Transverse colon (tissue), 4 donors: ENCODE measurements around the gene OS9. TPM values are rescaled to one million over a fixed set of nuclear protein-coding genes. Genes with fewer than 3 reads are reported as not detected.
"Not testable (repeated sequence)": the region's sequence is repeated elsewhere in the genome, so short reads cannot be mapped to it uniquely, and the experiment has no call there.

ENCODE experiments used
- DNase-seq: peaks from one replicate; pipeline ENCODE4 v3.0.0-alpha.2; 2019
- H3K27ac ChIP-seq, 4 donors: fragments of 200-600 bp; sonication (generic); 2 replicates each; pipeline ENCODE4 v1.5.1; 2016 to 2018; ENCODE audit warnings: inconsistent platforms in 4 of 4
- H3K27me3 ChIP-seq: fragments of 200-600 bp; sonication (generic); 2 replicates; pipeline ENCODE4 v1.5.1; 2017; ENCODE audit warnings: inconsistent platforms
- H3K36me3 ChIP-seq, 4 donors: fragments of 200-600 bp; sonication (generic); 2 replicates each; pipeline ENCODE4 v1.5.1; 2017 to 2019; ENCODE audit warnings: inconsistent platforms in 4 of 4
- H3K4me1 ChIP-seq, 4 donors: fragments of 200-600 bp; sonication (generic); 2 replicates each; pipeline ENCODE4 v1.5.1; 2017 to 2020; ENCODE audit warnings: inconsistent platforms in 4 of 4
- H3K4me3 ChIP-seq, 4 donors: fragments of 200-600 bp; sonication (generic); 1 replicate in 1 of 4; 2 replicates in 3 of 4; pipeline versions ENCODE4 v1.5.1 to v1.6.1; 2017 to 2019; ENCODE audit warnings: inconsistent platforms in 4 of 4
- H3K9me3 ChIP-seq, 2 donors: fragments of 200-600 bp; sonication (generic); 2 replicates each; pipeline ENCODE4 v1.5.1; 2017 to 2019; ENCODE audit warnings: inconsistent platforms in 2 of 2
- CTCF ChIP-seq, 5 experiments: fragments of 200-600 bp in 3 of 5; fragments of 450-650 bp in 2 of 5; sonication (generic) in 3 of 5; IDR thresholded peaks; 1 replicate in 2 of 5; 2 replicates in 3 of 5; pipeline ENCODE4 v1.5.1; 2016 to 2017; ENCODE audit warnings: antibody characterized with exemption in 5 of 5, inconsistent platforms in 3 of 5, mild to moderate bottlenecking in 2 of 5, moderate library complexity in 1 of 5
- EP300 ChIP-seq: sonication (generic); formaldehyde crosslinking; IDR thresholded peaks from one replicate; pipeline ENCODE4 v1.6.1; 2017; ENCODE audit warnings: antibody characterized with exemption, low read depth
- POLR2A ChIP-seq: fragments of 450-650 bp; IDR thresholded peaks from one replicate; pipeline ENCODE4 v1.6.1; 2016; ENCODE audit warnings: antibody characterized with exemption, mild to moderate bottlenecking, moderate library complexity
- POLR2AphosphoS5 ChIP-seq, 3 donors: sonication (generic); formaldehyde crosslinking; IDR thresholded peaks; one replicate each; pipeline ENCODE4 v1.6.1; 2016; ENCODE audit warnings: antibody characterized with exemption in 3 of 3
- WGBS, 2 donors: methylation state at CpG; one replicate each; pipeline ENCODE4 v1.1.5; 2018; ENCODE audit warnings: low coverage in 1 of 2; 5-methylcytosine and 5-hydroxymethylcytosine counted together
- in situ Hi-C, 4 donors: fragments of 200-750 bp; cut with MboI; loops; one replicate each; pipeline versions ENCODE4 v1.15.0 to v1.15.1; 2017; ENCODE audit warnings: low sequenced_read_pairs in 3 of 4, low pct_ligation_motif_present in 1 of 4, low pct_unique_long_range_greater_than_20kb in 1 of 4
- intact Hi-C: fragments of 100-400 bp; cut with DNase I; formaldehyde crosslinking; loops from one replicate; pipeline ENCODE4 v1.15.1; 2023; ENCODE audit warnings: low total_unique reads
- total RNA-seq, 4 donors: library from RNA; depleted of rRNA; stranded (reverse); fragments of >200 nt; gene quantifications; one replicate each; pipeline ENCODE4 v1.1.0, GENCODE V29; 2016

The OS9 gene
- total RNA-seq, 4 donors from 2014 or later: 187 to 362 (median 249) TPM

GRCh38 chr12:57708296-57708695 is 14.4 kb downstream of the OS9 start:
- Histone ChIP-seq H3K4me3 (no peak overlapping the region), H3K36me3 (peaks cover 0 to 43% (median 14%) of the 10 kb centered on the region in 4 donors), H3K9me3 (no peaks in the 10 kb centered on the region), H3K4me1 (no peaks in the 10 kb centered on the region), H3K27ac (no peak overlapping the region), H3K27me3 (no peaks in the 10 kb centered on the region)
- TF ChIP-seq EP300: no peak
- TF ChIP-seq POLR2AphosphoS5 (IDR thresholded peaks at IDR 0.05): no peak
- TF ChIP-seq CTCF (IDR thresholded peaks at IDR 0.05): no peak
- TF ChIP-seq POLR2A: no peak
- WGBS, 2 donors: 91 to 94% methylated on average over 2 of the region's 2 CpGs
- in situ Hi-C loops (no loop called here), intact Hi-C loops (no loop called here)
- DNase-seq: no peak

- TF ChIP-seq CTCF (IDR thresholded peaks at IDR 0.05): no peak
- TF ChIP-seq POLR2A: no peak
- TF ChIP-seq EP300: no peak
- no peak for TF ChIP-seq POLR2AphosphoS5 (IDR thresholded peaks at IDR 0.05)
- H3K4me1 ChIP-seq: no peaks in the 10 kb centered on the region
- no peaks in the 10 kb centered on the region for H3K27me3 ChIP-seq
- H3K27ac ChIP-seq: no peak overlapping the region
- no peak overlapping the region for H3K4me3 ChIP-seq
- H3K9me3 ChIP-seq: no peaks in the 10 kb centered on the region
- intact Hi-C loops: no loop called here
- H3K36me3 ChIP-seq: peaks cover 0 to 27% (median 12%) of the 10 kb centered on the region in 4 donors
- 86 to 100% methylated on average over 1 to 3 of the region's 3 CpGs for WGBS, 2 donors
- no peak for DNase-seq
- in situ Hi-C loops: no loop called here
Observed at GRCh38 chr12:57712701-57713100, 18.8 kb downstream of the OS9 start.

GRCh38 chr12:57713209-57713608 is 19.3 kb downstream of the OS9 start:
- in situ Hi-C loops (no loop called here), intact Hi-C loops (no loop called here)
- Histone ChIP-seq H3K27me3 (no peaks in the 10 kb centered on the region), H3K4me1 (no peaks in the 10 kb centered on the region), H3K27ac (no peak overlapping the region), H3K36me3 (peaks cover 0 to 32% (median 13%) of the 10 kb centered on the region in 4 donors), H3K4me3 (no peak overlapping the region), H3K9me3 (no peaks in the 10 kb centered on the region)
- TF ChIP-seq POLR2AphosphoS5 (IDR thresholded peaks at IDR 0.05) (no peak), POLR2A (no peak), CTCF (IDR thresholded peaks at IDR 0.05) (no peak), EP300 (no peak)
- no peak for DNase-seq
- WGBS, 2 donors: 85 to 100% methylated on average over 2 to 5 of the region's 5 CpGs

- H3K4me1 ChIP-seq, H3K4me3 ChIP-seq, intact Hi-C loops, H3K27me3 ChIP-seq, DNase-seq, H3K9me3 ChIP-seq, H3K27ac ChIP-seq, in situ Hi-C loops: not testable (repeated sequence)
- 83 to 94% methylated on average over 2 to 6 of the region's 6 CpGs for WGBS, 2 donors
- H3K36me3 ChIP-seq: peaks cover 0 to 46% (median 21%) of the 10 kb centered on the region in 4 donors
Observed at GRCh38 chr12:57715036-57715748, 21.3 kb downstream of the OS9 start.

GRCh38 chr12:57715786-57716185 is 21.9 kb downstream of the OS9 start:
- TF ChIP-seq POLR2A (no peak), POLR2AphosphoS5 (IDR thresholded peaks at IDR 0.05) (no peak), CTCF (IDR thresholded peaks at IDR 0.05) (no peak), EP300 (no peak)
- Histone ChIP-seq H3K4me1 (no peaks in the 10 kb centered on the region), H3K27ac (no peak overlapping the region), H3K9me3 (no peaks in the 10 kb centered on the region), H3K4me3 (no peak overlapping the region), H3K36me3 (peaks cover 0 to 46% (median 22%) of the 10 kb centered on the region in 4 donors), H3K27me3 (no peaks in the 10 kb centered on the region)
- DNase-seq: no peak
- in situ Hi-C loops (no loop called here), intact Hi-C loops (no loop called here)
- 87 to 89% methylated on average over 9 to 12 of the region's 12 CpGs for WGBS, 2 donors
